A549 (cell line): ENCODE measurements around the gene LDLRAD4. TPM values are rescaled to one million over a fixed set of nuclear protein-coding genes. Genes with fewer than 3 reads are reported as not detected.

ENCODE experiments used
- ATAC-seq, 2 experiments: fragments of 200-7000 bp in 1 of 2; fragments of >200 bp in 1 of 2; cut with Nextera tagmentation in 1 of 2; cut with Tn5 transposase in 1 of 2; 3 replicates each; pipeline versions ENCODE4 v1.8.0 to v1.9.1; 2018 to 2020; ENCODE audit warnings: mild to moderate bottlenecking in 1 of 2, moderate library complexity in 1 of 2
- CTCF ChIA-PET: fragments of 300-600 bp; sonication (Branson Sonifier 250); formaldehyde crosslinking; extraction: SDS; loops from one replicate; lab custom pipeline; 2021; ENCODE audit warnings: antibody characterized with exemption, inconsistent platforms; lab: Yijun Ruan, JAX
- POLR2A ChIA-PET: fragments of 350-600 bp; formaldehyde crosslinking; extraction: SDS; loops from one replicate; lab custom pipeline; 2021; ENCODE audit warnings: antibody characterized with exemption, inconsistent platforms; lab: Yijun Ruan, JAX
- DNase-seq, 2 experiments: peaks; one replicate each; pipeline versions ENCODE4 v3.0.0 to v3.0.0-alpha.2; 2011 to 2016; ENCODE audit warnings: low read depth in 1 of 2, low spot score in 1 of 2
- FAIRE-seq: peaks from 2 replicates; lab custom pipeline; 2011; peaks lifted over from hg19 to GRCh38; lab: Jason Lieb, UNC
- H3K27ac ChIP-seq, 2 experiments: fragments of >200 bp; sonication (Bioruptor Twin); formaldehyde crosslinking; 3 replicates each; pipeline ENCODE4 v1.5.1; 2016 to 2017
- H3K4me1 ChIP-seq: fragments of >200 bp; sonication (Bioruptor Twin); formaldehyde crosslinking; 3 replicates; pipeline ENCODE4 v1.6.1; 2016
- H3K4me2 ChIP-seq: fragments of >200 bp; sonication (Bioruptor Twin); formaldehyde crosslinking; 3 replicates; pipeline ENCODE4 v1.6.1; 2016
- H3K4me3 ChIP-seq: fragments of >200 bp; sonication (Bioruptor Twin); formaldehyde crosslinking; 3 replicates; pipeline ENCODE4 v1.5.1; 2016
- H3K9me3 ChIP-seq: fragments of >200 bp; sonication (Bioruptor Twin); formaldehyde crosslinking; 3 replicates; pipeline ENCODE4 v1.6.1; 2016
- CEBPB ChIP-seq, 2 experiments: fragments of >200 bp in 1 of 2; sonication (Bioruptor Twin) in 1 of 2; formaldehyde crosslinking in 1 of 2; IDR thresholded peaks; 2 replicates each; pipeline ENCODE4 v1.6.1; 2012 to 2016
- EHMT2 ChIP-seq: fragments of 200-600 bp; sonication (generic); IDR thresholded peaks from 2 replicates; pipeline ENCODE4 v1.6.1; 2016; ENCODE audit warnings: antibody characterized with exemption, low read depth, mild to moderate bottlenecking, moderate library complexity
- EP300 ChIP-seq, 2 experiments: fragments of >200 bp; sonication (Bioruptor Twin); formaldehyde crosslinking; IDR thresholded peaks; 2 replicates in 1 of 2; 3 replicates in 1 of 2; pipeline ENCODE4 v1.6.1; 2016 to 2017
- FOSL2 ChIP-seq, 2 experiments: fragments of 450-650 bp in 1 of 2; fragments of >200 bp in 1 of 2; sonication (Bioruptor Twin) in 1 of 2; formaldehyde crosslinking; IDR thresholded peaks; 2 replicates each; pipeline versions ENCODE4 v1.5.0 to v1.6.1; 2016 to 2020; ENCODE audit warnings: mild to moderate bottlenecking in 1 of 2, moderate library complexity in 1 of 2
- GATA3 ChIP-seq: IDR thresholded peaks from 2 replicates; pipeline ENCODE4 v1.6.1; 2012; ENCODE audit warnings: borderline replicate concordance
- HDAC2 ChIP-seq: fragments of 200-600 bp; sonication (generic); IDR thresholded peaks from 2 replicates; pipeline ENCODE4 v1.6.1; 2016
- HOXA7 ChIP-seq: fragments of 250-450 bp; sonication (Bioruptor Pico); IDR thresholded peaks from 2 replicates; pipeline ENCODE4 v1.5.0; 2020; ENCODE audit warnings: mild to moderate bottlenecking, moderate library complexity
- POLR2A ChIP-seq: IDR thresholded peaks from 2 replicates; pipeline ENCODE4 v1.6.1; 2012; ENCODE audit warnings: mild to moderate bottlenecking, low read length
- RAD21 ChIP-seq, 2 experiments: fragments of >200 bp in 1 of 2; sonication (Bioruptor Twin) in 1 of 2; formaldehyde crosslinking in 1 of 2; IDR thresholded peaks in 1 of 2; conservative IDR thresholded peaks in 1 of 2; 2 replicates in 1 of 2; 3 replicates in 1 of 2; pipeline ENCODE4 v1.6.1; 2012 to 2018; ENCODE audit warnings: inconsistent platforms in 1 of 2
- SMC3 ChIP-seq: fragments of >200 bp; sonication (Bioruptor Twin); formaldehyde crosslinking; IDR thresholded peaks from 3 replicates; pipeline ENCODE4 v1.6.1; 2018; ENCODE audit warnings: inconsistent platforms
- SREBF2 ChIP-seq: fragments of 450-650 bp; IDR thresholded peaks from 2 replicates; pipeline ENCODE4 v1.6.1; 2014; ENCODE audit warnings: mild to moderate bottlenecking, moderate library complexity
- ZFP36 ChIP-seq: fragments of 450-650 bp; IDR thresholded peaks from 2 replicates; pipeline ENCODE4 v1.6.1; 2014; ENCODE audit warnings: borderline replicate concordance; ENCODE audit not compliant: partially characterized antibody
- WGBS: methylation state at CpG from one replicate; pipeline ENCODE4 v1.1.6; 2017; ENCODE audit errors: missing lambda C conversion rate; 5-methylcytosine and 5-hydroxymethylcytosine counted together
- polyA plus RNA-seq, 4 experiments: library from polyadenylated mRNA; depleted of rRNA in 3 of 4; stranded (reverse); fragments of >200 nt; fragmentation: RNase III in 1 of 4; extraction: RNeasy Plus Mini Kit Qiagen cat#74134 plus additional on column Dnase treatment in 1 of 4; gene quantifications; 2 replicates in 3 of 4; 3 replicates in 1 of 4; pipeline ENCODE4 v1.2.3, GENCODE V29; 2011 to 2017
- TF ChIP-seq, protein P1 (sequence below): fragments of >200 bp; sonication (Bioruptor Twin); formaldehyde crosslinking; IDR thresholded peaks from 3 replicates; pipeline ENCODE4 v1.5.1; 2016
- TF ChIP-seq, protein P2 (sequence below): fragments of >200 bp; sonication (Bioruptor Twin); formaldehyde crosslinking; IDR thresholded peaks from 3 replicates; pipeline ENCODE4 v1.6.1; 2016
- TF ChIP-seq, protein P3 (sequence below): IDR thresholded peaks from 2 replicates; pipeline ENCODE4 v1.6.1; 2012
- TF ChIP-seq, protein P4 (sequence below): fragments of 200-600 bp; sonication (generic); IDR thresholded peaks from 2 replicates; pipeline ENCODE4 v1.6.1; 2016; ENCODE audit warnings: antibody characterized with exemption, mild to moderate bottlenecking, moderate library complexity
- TF ChIP-seq, protein P5 (sequence below): fragments of 250-450 bp; sonication (Bioruptor Pico); IDR thresholded peaks from 2 replicates; pipeline ENCODE4 v1.5.0; 2021; ENCODE audit warnings: mild to moderate bottlenecking, moderate library complexity, borderline replicate concordance

The LDLRAD4 gene
- polyA plus RNA-seq, 2 of the 4 experiments (the other 2 are of a cell fraction) = 5.2 to 7.6 TPM

DNA sequence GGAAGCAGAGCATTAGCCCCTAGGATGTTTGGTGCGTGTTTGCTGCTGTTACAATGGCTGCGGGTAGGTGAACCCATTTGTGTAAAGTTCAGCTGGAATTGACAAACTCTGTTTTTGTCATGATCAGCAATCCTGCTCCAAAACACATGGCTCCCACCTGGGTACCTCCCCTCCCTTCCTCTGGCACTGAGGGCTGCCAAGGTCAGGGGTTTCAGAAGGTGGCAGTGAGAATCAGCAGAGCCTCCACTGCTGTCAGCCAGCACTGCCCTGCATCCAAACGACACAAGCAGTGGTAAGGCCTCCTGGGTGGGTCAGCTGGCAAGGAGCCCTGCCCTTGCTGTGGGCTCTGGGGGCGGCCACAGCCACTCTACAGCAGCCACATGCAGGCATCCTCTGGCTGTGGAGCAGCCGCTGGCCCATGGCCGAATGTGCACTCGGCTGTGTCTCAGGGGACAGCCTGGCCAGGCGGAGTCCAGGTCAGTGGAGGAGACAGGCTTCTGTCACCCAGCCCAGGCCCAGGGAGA lies 32.8 kb upstream of the LDLRAD4 start:
- ChIA-PET CTCF (no interaction called here), POLR2A (no interaction called here)
- H3K27ac ChIP-seq = no peak overlapping the region
- no peak for FAIRE-seq
- TF ChIP-seq ZFP36 = no peak
- TF ChIP-seq, protein P1, sequence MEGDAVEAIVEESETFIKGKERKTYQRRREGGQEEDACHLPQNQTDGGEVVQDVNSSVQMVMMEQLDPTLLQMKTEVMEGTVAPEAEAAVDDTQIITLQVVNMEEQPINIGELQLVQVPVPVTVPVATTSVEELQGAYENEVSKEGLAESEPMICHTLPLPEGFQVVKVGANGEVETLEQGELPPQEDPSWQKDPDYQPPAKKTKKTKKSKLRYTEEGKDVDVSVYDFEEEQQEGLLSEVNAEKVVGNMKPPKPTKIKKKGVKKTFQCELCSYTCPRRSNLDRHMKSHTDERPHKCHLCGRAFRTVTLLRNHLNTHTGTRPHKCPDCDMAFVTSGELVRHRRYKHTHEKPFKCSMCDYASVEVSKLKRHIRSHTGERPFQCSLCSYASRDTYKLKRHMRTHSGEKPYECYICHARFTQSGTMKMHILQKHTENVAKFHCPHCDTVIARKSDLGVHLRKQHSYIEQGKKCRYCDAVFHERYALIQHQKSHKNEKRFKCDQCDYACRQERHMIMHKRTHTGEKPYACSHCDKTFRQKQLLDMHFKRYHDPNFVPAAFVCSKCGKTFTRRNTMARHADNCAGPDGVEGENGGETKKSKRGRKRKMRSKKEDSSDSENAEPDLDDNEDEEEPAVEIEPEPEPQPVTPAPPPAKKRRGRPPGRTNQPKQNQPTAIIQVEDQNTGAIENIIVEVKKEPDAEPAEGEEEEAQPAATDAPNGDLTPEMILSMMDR = no peak
- no peak for TF ChIP-seq SMC3
- TF ChIP-seq, protein P2, sequence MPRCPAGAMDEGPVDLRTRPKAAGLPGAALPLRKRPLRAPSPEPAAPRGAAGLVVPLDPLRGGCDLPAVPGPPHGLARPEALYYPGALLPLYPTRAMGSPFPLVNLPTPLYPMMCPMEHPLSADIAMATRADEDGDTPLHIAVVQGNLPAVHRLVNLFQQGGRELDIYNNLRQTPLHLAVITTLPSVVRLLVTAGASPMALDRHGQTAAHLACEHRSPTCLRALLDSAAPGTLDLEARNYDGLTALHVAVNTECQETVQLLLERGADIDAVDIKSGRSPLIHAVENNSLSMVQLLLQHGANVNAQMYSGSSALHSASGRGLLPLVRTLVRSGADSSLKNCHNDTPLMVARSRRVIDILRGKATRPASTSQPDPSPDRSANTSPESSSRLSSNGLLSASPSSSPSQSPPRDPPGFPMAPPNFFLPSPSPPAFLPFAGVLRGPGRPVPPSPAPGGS = no peak
- TF ChIP-seq, protein P3, sequence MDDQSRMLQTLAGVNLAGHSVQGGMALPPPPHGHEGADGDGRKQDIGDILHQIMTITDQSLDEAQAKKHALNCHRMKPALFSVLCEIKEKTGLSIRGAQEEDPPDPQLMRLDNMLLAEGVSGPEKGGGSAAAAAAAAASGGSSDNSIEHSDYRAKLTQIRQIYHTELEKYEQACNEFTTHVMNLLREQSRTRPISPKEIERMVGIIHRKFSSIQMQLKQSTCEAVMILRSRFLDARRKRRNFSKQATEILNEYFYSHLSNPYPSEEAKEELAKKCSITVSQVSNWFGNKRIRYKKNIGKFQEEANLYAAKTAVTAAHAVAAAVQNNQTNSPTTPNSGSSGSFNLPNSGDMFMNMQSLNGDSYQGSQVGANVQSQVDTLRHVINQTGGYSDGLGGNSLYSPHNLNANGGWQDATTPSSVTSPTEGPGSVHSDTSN = no peak
- no peak for TF ChIP-seq FOSL2 (IDR thresholded peaks at IDR 0.05)
- TF ChIP-seq FOSL2 (CRISPR knock-in tag; IDR thresholded peaks at IDR 0.05) = no peak
- no peak for TF ChIP-seq EP300 (IDR thresholded peaks at IDR 0.05)
- no peak for TF ChIP-seq POLR2A
- TF ChIP-seq, protein P4, sequence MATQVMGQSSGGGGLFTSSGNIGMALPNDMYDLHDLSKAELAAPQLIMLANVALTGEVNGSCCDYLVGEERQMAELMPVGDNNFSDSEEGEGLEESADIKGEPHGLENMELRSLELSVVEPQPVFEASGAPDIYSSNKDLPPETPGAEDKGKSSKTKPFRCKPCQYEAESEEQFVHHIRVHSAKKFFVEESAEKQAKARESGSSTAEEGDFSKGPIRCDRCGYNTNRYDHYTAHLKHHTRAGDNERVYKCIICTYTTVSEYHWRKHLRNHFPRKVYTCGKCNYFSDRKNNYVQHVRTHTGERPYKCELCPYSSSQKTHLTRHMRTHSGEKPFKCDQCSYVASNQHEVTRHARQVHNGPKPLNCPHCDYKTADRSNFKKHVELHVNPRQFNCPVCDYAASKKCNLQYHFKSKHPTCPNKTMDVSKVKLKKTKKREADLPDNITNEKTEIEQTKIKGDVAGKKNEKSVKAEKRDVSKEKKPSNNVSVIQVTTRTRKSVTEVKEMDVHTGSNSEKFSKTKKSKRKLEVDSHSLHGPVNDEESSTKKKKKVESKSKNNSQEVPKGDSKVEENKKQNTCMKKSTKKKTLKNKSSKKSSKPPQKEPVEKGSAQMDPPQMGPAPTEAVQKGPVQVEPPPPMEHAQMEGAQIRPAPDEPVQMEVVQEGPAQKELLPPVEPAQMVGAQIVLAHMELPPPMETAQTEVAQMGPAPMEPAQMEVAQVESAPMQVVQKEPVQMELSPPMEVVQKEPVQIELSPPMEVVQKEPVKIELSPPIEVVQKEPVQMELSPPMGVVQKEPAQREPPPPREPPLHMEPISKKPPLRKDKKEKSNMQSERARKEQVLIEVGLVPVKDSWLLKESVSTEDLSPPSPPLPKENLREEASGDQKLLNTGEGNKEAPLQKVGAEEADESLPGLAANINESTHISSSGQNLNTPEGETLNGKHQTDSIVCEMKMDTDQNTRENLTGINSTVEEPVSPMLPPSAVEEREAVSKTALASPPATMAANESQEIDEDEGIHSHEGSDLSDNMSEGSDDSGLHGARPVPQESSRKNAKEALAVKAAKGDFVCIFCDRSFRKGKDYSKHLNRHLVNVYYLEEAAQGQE = no peak
- no peak for TF ChIP-seq CEBPB (IDR thresholded peaks at IDR 0.05)
- TF ChIP-seq, protein P5, sequence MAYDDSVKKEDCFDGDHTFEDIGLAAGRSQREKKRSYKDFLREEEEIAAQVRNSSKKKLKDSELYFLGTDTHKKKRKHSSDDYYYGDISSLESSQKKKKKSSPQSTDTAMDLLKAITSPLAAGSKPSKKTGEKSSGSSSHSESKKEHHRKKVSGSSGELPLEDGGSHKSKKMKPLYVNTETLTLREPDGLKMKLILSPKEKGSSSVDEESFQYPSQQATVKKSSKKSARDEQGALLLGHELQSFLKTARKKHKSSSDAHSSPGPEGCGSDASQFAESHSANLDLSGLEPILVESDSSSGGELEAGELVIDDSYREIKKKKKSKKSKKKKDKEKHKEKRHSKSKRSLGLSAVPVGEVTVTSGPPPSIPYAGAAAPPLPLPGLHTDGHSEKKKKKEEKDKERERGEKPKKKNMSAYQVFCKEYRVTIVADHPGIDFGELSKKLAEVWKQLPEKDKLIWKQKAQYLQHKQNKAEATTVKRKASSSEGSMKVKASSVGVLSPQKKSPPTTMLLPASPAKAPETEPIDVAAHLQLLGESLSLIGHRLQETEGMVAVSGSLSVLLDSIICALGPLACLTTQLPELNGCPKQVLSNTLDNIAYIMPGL (CRISPR knock-in tag) = no peak
- TF ChIP-seq GATA3 = no peak
- no peak for TF ChIP-seq RAD21 (conservative IDR thresholded peaks at IDR 0.05 in 1 of 2, IDR thresholded peaks at IDR 0.05 in 1 of 2)
- TF ChIP-seq EHMT2 = no peak
- no peak for TF ChIP-seq HDAC2
- TF ChIP-seq HOXA7 (CRISPR knock-in tag) = no peak
- TF ChIP-seq SREBF2 = no peak
- H3K4me2 ChIP-seq = no peak overlapping the region
- ATAC-seq = no peak
- no peaks in the 10 kb centered on the region for H3K4me1 ChIP-seq
- no peak overlapping the region for H3K4me3 ChIP-seq
- DNase-seq = no peak
- WGBS = 100% methylated on average over 3 of the region's 8 CpGs
- no peaks in the 10 kb centered on the region for H3K9me3 ChIP-seq
